Camera-type eye (tissue), 1 donor: Measurements from ENCODE around the gene PHYKPL. TPM values are rescaled to one million over a fixed set of nuclear protein-coding genes. Genes with fewer than 3 reads are reported as not detected.

Experiments used
- total RNA-seq: library from RNA; depleted of rRNA; stranded (reverse); fragments of >200 nt; gene quantifications from one replicate; pipeline ENCODE4 v1.2.3, GENCODE V29; 2014

PHYKPL gene
- total RNA-seq = 46.6 TPM

GRCh38 chr5:178232124-178232919 is at the start of gene PHYKPL:
TSS of gene PHYKPL (minus strand) at chr5:178232802. CDS start at chr5:178232550, 252 bp downstream.

GRCh38 chr5:178204182-178204934 is 28.2 kb downstream of the PHYKPL start, which contains the start of gene HNRNPAB:
TSS of gene HNRNPAB (plus strand) at chr5:178204533. CDS start at chr5:178204838, 305 bp downstream.

GRCh38 chr5:178187014-178187413 is 45.6 kb downstream of the PHYKPL start, which contains the start of gene GMCL2:
TSS of gene GMCL2 (minus strand) at chr5:178187371. CDS start at chr5:178187299, 72 bp downstream.

Other genes with a start within 250 kb of the PHYKPL start
- gene PROP1, start 236.6 kb downstream of the PHYKPL start, total RNA-seq = not detected
- gene N4BP3, start 119.3 kb downstream of the PHYKPL start, total RNA-seq = 10.6 TPM
- 34.6 TPM for gene RMND5B, start 101.8 kb downstream of the PHYKPL start, total RNA-seq
- gene NHP2, start 78.9 kb downstream of the PHYKPL start, total RNA-seq = 109 TPM
- not detected for gene GMCL2, start 45.4 kb downstream of the PHYKPL start, total RNA-seq
- 63.4 TPM for gene HNRNPAB, start 28.3 kb downstream of the PHYKPL start, total RNA-seq